ENCODE results near the gene EXOC3. TPM values are rescaled to one million over a fixed set of nuclear protein-coding genes. Genes with fewer than 3 reads are reported as not detected.

Gene EXOC3
- total and polyA plus RNA-seq, 2 of the 4 experiments (the other 2 are of a cell fraction) = 35.1 to 47.5 TPM

Other genes with a start within 250 kb of the EXOC3 start
- 3.9 and 4.4 TPM in 2 replicates for gene CCDC127, start 225.0 kb upstream of the EXOC3 start, total RNA-seq (2012; rRNA removed)
- gene CCDC127, start 225.0 kb upstream of the EXOC3 start, polyA plus RNA-seq (2012; rRNA removed) = 3.2 TPM in 2 replicates
- gene SDHA, start 224.9 kb upstream of the EXOC3 start, total RNA-seq (2012; rRNA removed) = 105 and 122 TPM in 2 replicates
- 120 and 121 TPM in 2 replicates for gene SDHA, start 224.9 kb upstream of the EXOC3 start, polyA plus RNA-seq (2012; rRNA removed)
- gene PDCD6, start 171.5 kb upstream of the EXOC3 start, total RNA-seq (2012; rRNA removed) = 158 and 168 TPM in 2 replicates
- gene PDCD6, start 171.5 kb upstream of the EXOC3 start, polyA plus RNA-seq (2012; rRNA removed) = 198 and 212 TPM in 2 replicates
- 15.6 and 16.7 TPM in 2 replicates for gene AHRR, start 121.5 kb upstream of the EXOC3 start, total RNA-seq (2012; rRNA removed)
- 36.1 and 37.1 TPM in 2 replicates for gene AHRR, start 121.5 kb upstream of the EXOC3 start, polyA plus RNA-seq (2012; rRNA removed)
- gene SLC9A3, start 81.3 kb downstream of the EXOC3 start, total RNA-seq (2012; rRNA removed) = 0.56 and 0.72 TPM in 2 replicates
- 1.3 and 1.5 TPM in 2 replicates for gene SLC9A3, start 81.3 kb downstream of the EXOC3 start, polyA plus RNA-seq (2012; rRNA removed)
- 2.8 and 2.9 TPM in 2 replicates for gene CEP72, start 169.2 kb downstream of the EXOC3 start, total RNA-seq (2012; rRNA removed)
- gene CEP72, start 169.2 kb downstream of the EXOC3 start, polyA plus RNA-seq (2012; rRNA removed) = 4.3 and 5.2 TPM in 2 replicates